ENCODE results near the gene GPER1. TPM values are rescaled to one million over a fixed set of nuclear protein-coding genes. Genes with fewer than 3 reads are reported as not detected.

Gene GPER1
- polyA plus RNA-seq, 1 donor (not counting 4 experiments of a cell fraction or from before 2014, with no cell fraction given) = 0.05 TPM

GRCh38 chr7:1112625-1113547, 25.0 kb downstream of the GPER1 start:
- Histone ChIP-seq H3K4me3 (ENCODE audit: control insufficient read depth in 2 of 3, extremely low read depth in 1 of 3, insufficient read depth in 2 of 3, low read depth in 1 of 3, low read length in 3 of 3) (no peak overlapping the region), H3K27me3 (ENCODE audit: control insufficient read depth, extremely low read depth, insufficient read depth, low read length) (no peaks in the 10 kb centered on the region), H3K4me2 (ENCODE audit: control insufficient read depth, extremely low read depth, insufficient read depth, low read depth, low read length) (no peak overlapping the region), H3K4me1 (ENCODE audit: control insufficient read depth, extremely low read depth, insufficient read depth, low read length) (no peaks in the 10 kb centered on the region), H4K20me1 (ENCODE audit: control insufficient read depth, extremely low read depth, insufficient read depth, low read length) (no peaks in the 10 kb centered on the region), H2AFZ (ENCODE audit: control insufficient read depth, low read length) (no peak overlapping the region), H3K27ac (ENCODE audit: control insufficient read depth, insufficient read depth, low read length) (no peak overlapping the region), H3K9ac (ENCODE audit: control insufficient read depth, extremely low read depth, insufficient read depth, low read length) (no peak overlapping the region), H3K79me2 (ENCODE audit: control insufficient read depth, insufficient read depth, low read length) (peaks cover 26% of the 10 kb centered on the region), H3K9me3 (ENCODE audit: control insufficient read depth, low read depth, low read length) (no peaks in the 10 kb centered on the region), H3K36me3 (ENCODE audit: control insufficient read depth in 2 of 2, extremely low read depth in 1 of 2, insufficient read depth in 2 of 2, low read length in 2 of 2) (peaks cover 4 to 5% of the 10 kb centered on the region in 2 experiments), H3K9me1 (ENCODE audit: control insufficient read depth, extremely low read depth, insufficient read depth, low read length) (no peaks in the 10 kb centered on the region)
- FAIRE-seq (no peak), DNase-seq (ENCODE audit: low read depth, low spot score) (no peak)
- TF ChIP-seq CTCF (optimal IDR thresholded peaks at IDR 0.05 in 1 of 3, IDR thresholded peaks at IDR 0.05 in 1 of 3, conservative IDR thresholded peaks at IDR 0.05 in 1 of 3; ENCODE audit: extremely low read depth in 1 of 3, insufficient read depth in 2 of 3, low read length in 3 of 3) (no peak), EZH2 (IDR thresholded peaks at IDR 0.05; ENCODE audit: low read length) (no peak)
- dilution Hi-C loops (cut with MboI; ENCODE audit: extremely low pct_ligation_motif_present, low sequenced_read_pairs) = no loop called here

- Histone ChIP-seq H2AFZ (ENCODE audit: control insufficient read depth, low read length) (no peak overlapping the region), H3K27ac (ENCODE audit: control insufficient read depth, insufficient read depth, low read length) (no peak overlapping the region), H3K4me1 (ENCODE audit: control insufficient read depth, extremely low read depth, insufficient read depth, low read length) (no peaks in the 10 kb centered on the region), H4K20me1 (ENCODE audit: control insufficient read depth, extremely low read depth, insufficient read depth, low read length) (no peaks in the 10 kb centered on the region), H3K9me1 (ENCODE audit: control insufficient read depth, extremely low read depth, insufficient read depth, low read length) (no peaks in the 10 kb centered on the region), H3K27me3 (ENCODE audit: control insufficient read depth, extremely low read depth, insufficient read depth, low read length) (no peaks in the 10 kb centered on the region), H3K9me3 (ENCODE audit: control insufficient read depth, low read depth, low read length) (no peaks in the 10 kb centered on the region), H3K4me3 (ENCODE audit: control insufficient read depth in 2 of 3, extremely low read depth in 1 of 3, insufficient read depth in 2 of 3, low read depth in 1 of 3, low read length in 3 of 3) (no peak overlapping the region), H3K4me2 (ENCODE audit: control insufficient read depth, extremely low read depth, insufficient read depth, low read depth, low read length) (no peak overlapping the region), H3K36me3 (ENCODE audit: control insufficient read depth in 2 of 2, extremely low read depth in 1 of 2, insufficient read depth in 2 of 2, low read length in 2 of 2) (peaks cover 4 to 5% of the 10 kb centered on the region in 2 experiments), H3K79me2 (ENCODE audit: control insufficient read depth, insufficient read depth, low read length) (peaks cover 26% of the 10 kb centered on the region), H3K9ac (ENCODE audit: control insufficient read depth, extremely low read depth, insufficient read depth, low read length) (no peak overlapping the region)
- dilution Hi-C loops (cut with MboI; ENCODE audit: extremely low pct_ligation_motif_present, low sequenced_read_pairs) = no loop called here
- FAIRE-seq (no peak), DNase-seq (ENCODE audit: low read depth, low spot score) (no peak)
- TF ChIP-seq EZH2 (IDR thresholded peaks at IDR 0.05; ENCODE audit: low read length) = no peak
- no peak for TF ChIP-seq CTCF (optimal IDR thresholded peaks at IDR 0.05 in 1 of 3, IDR thresholded peaks at IDR 0.05 in 1 of 3, conservative IDR thresholded peaks at IDR 0.05 in 1 of 3; ENCODE audit: extremely low read depth in 1 of 3, insufficient read depth in 2 of 3, low read length in 3 of 3)
Measured at GRCh38 chr7:1113548-1113885, 25.6 kb downstream of the GPER1 start.
